Ovary (tissue), 9 donors: Measurements from ENCODE around the gene PANK1. TPM values are rescaled to one million over a fixed set of nuclear protein-coding genes. Genes with fewer than 3 reads are reported as not detected.

ENCODE experiments used
- DNase-seq, 5 donors: peaks; one replicate each; pipeline ENCODE4 v3.0.0-alpha.2; 2019 to 2020
- H3K27ac ChIP-seq, 2 donors: fragments of 200-600 bp; one replicate each; pipeline versions ENCODE4 v1.5.1 to v1.8.0; 2019 to 2022
- H3K27me3 ChIP-seq: fragments of 200-600 bp; one replicate; pipeline ENCODE4 v1.8.0; 2022
- H3K36me3 ChIP-seq: fragments of 200-600 bp; sonication (generic); one replicate; pipeline ENCODE4 v1.5.1; 2019
- H3K4me1 ChIP-seq: one replicate; pipeline ENCODE4 v1.8.1; 2013; ENCODE audit warnings: mild to moderate bottlenecking, moderate library complexity; ENCODE audit not compliant: insufficient read depth
- H3K4me3 ChIP-seq: fragments of 200-600 bp; sonication (generic); one replicate; pipeline ENCODE4 v1.5.1; 2017
- H3K9me3 ChIP-seq, 2 donors: fragments of 200-600 bp in 1 of 2; sonication (generic) in 1 of 2; one replicate each; pipeline versions ENCODE4 v1.5.1 to v1.8.1; 2013 to 2019; ENCODE audit warnings: mild to moderate bottlenecking in 1 of 2, moderate library complexity in 1 of 2
- EP300 ChIP-seq: sonication (generic); formaldehyde crosslinking; IDR thresholded peaks from one replicate; pipeline ENCODE4 v1.6.1; 2017; ENCODE audit warnings: antibody characterized with exemption
- POLR2A ChIP-seq: fragments of 450-650 bp; IDR thresholded peaks from one replicate; pipeline ENCODE4 v1.6.1; 2017; ENCODE audit warnings: antibody characterized with exemption, mild to moderate bottlenecking, moderate library complexity
- WGBS, 3 donors: extraction: QIAGEN DNeasy Blood & Tissue Kit in 1 of 3; methylation state at CpG; one replicate each; pipeline versions ENCODE4 v1.1.5 to v1.1.7; 2013 to 2017; 5-methylcytosine and 5-hydroxymethylcytosine counted together
- intact Hi-C, 4 donors: fragments of 100-400 bp; cut with DNase I; formaldehyde crosslinking; loops; one replicate each; pipeline versions ENCODE4 v1.11.0 to v1.15.1; 2022 to 2023
- polyA plus RNA-seq, 2 donors: library from polyadenylated mRNA; stranded (reverse); fragments of 200-250 nt in 1 of 2; fragments of 350-450 nt in 1 of 2; fragmentation: Illumina TruSeq in 1 of 2; extraction: RNeasy Lipid Tissue Mini Kit (QIAGEN cat#74804) in 1 of 2; gene quantifications; one replicate each; pipeline ENCODE4 v1.2.3, GENCODE V29; 2013 to 2014
- total RNA-seq, 7 donors: library from RNA; depleted of rRNA in 2 of 7; stranded (reverse); fragments of >200 nt in 2 of 7; fragmentation: NEBNext Ultra II Directional in 3 of 7; extraction: Animal tissue kit (Norgen Biotek cat#: 25700) in 3 of 7; gene quantifications; one replicate each; pipeline versions ENCODE4 v1.1.0 to v1.2.4, GENCODE V29; 2016 to 2023
- TF ChIP-seq, protein P1 (sequence below), 3 donors: fragments of 450-650 bp in 2 of 3; fragments of 200-600 bp in 1 of 3; IDR thresholded peaks; one replicate each; pipeline versions ENCODE4 v1.5.1 to v1.8.0; 2016 to 2022; ENCODE audit warnings: antibody characterized with exemption in 3 of 3, mild to moderate bottlenecking in 1 of 3
- donor health status: DM: no; HTN: no; CAD: no; lungs with moderate emphysema.
- donor health status: DM: no; HTN: no; CAD: no.
- donor health status: Bipolar disorder and iron deficiency.
- donor health status: DM: yes; HTN: yes; CAD: no.
- donor health status: DM: no; HTN: no; CAD: no.
- donor health status: DM: yes; HTN: yes; CAD: no.

PANK1 gene
- total and polyA plus RNA-seq, 9 donors = 1.7 to 6.2 (median 4.5) TPM

DNA sequence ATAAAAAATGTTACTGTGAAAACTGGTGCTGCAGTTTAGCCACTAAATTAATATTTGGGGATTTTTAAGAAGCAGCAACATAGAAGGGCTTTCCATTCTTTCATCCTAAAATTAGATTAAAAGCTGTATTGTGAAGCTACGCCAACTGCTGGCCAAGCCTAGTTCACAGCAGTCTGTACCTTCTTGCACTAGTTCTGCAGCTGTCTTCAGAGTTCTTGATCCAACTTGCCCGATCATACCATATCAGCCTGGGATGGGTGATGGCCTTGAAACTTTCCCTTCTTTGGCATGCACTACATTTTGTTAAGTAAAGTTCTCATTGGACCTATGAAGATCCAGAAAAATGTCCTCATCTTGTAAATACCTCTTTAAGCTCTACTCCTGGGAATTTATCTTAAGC is 20.3 kb upstream of the PANK1 start:
- peak in 1 of 5 donors; percentile 10 for DNase-seq
- no peaks in the 10 kb centered on the region for H3K27me3 ChIP-seq
- 17 to 29% (median 29%) methylated on average over 2 of the region's 2 CpGs for WGBS, 3 donors
- intact Hi-C loops = no loop called here
- no peak overlapping the region for H3K4me3 ChIP-seq
- no peaks in the 10 kb centered on the region for H3K4me1 ChIP-seq
- H3K9me3 ChIP-seq = no peaks in the 10 kb centered on the region
- no peaks in the 10 kb centered on the region for H3K36me3 ChIP-seq
- H3K27ac ChIP-seq = no peak overlapping the region
- no peak for TF ChIP-seq EP300
- TF ChIP-seq, protein P1, sequence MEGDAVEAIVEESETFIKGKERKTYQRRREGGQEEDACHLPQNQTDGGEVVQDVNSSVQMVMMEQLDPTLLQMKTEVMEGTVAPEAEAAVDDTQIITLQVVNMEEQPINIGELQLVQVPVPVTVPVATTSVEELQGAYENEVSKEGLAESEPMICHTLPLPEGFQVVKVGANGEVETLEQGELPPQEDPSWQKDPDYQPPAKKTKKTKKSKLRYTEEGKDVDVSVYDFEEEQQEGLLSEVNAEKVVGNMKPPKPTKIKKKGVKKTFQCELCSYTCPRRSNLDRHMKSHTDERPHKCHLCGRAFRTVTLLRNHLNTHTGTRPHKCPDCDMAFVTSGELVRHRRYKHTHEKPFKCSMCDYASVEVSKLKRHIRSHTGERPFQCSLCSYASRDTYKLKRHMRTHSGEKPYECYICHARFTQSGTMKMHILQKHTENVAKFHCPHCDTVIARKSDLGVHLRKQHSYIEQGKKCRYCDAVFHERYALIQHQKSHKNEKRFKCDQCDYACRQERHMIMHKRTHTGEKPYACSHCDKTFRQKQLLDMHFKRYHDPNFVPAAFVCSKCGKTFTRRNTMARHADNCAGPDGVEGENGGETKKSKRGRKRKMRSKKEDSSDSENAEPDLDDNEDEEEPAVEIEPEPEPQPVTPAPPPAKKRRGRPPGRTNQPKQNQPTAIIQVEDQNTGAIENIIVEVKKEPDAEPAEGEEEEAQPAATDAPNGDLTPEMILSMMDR (IDR thresholded peaks at IDR 0.05) = no peak
- no peak for TF ChIP-seq POLR2A

DNA sequence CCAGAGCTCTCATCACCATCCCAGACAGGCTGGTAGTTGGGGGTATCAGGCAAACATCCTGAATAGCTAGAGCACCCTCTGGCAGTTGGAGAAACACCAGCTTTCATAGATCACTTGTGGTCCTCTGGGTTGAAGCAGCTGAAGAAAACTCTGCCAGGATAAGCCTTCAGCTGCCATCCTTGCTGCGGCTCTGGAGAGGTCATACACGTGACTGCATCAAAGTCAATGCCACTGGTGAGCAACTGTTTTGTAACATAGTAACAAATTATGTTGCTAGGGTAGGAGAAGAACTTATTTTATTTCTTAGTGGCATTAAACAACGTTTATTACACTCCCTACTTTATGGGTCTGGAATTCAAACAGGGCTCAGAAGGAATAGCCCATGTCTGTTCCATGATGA is 19.2 kb upstream of the PANK1 start:
- WGBS, 3 donors = 68 to 83% (median 69%) methylated on average over 3 of the region's 3 CpGs
- no peak overlapping the region for H3K4me3 ChIP-seq
- TF ChIP-seq, protein P1 (IDR thresholded peaks at IDR 0.05) = no peak
- no peak for TF ChIP-seq POLR2A
- no peak for TF ChIP-seq EP300
- no peaks in the 10 kb centered on the region for H3K4me1 ChIP-seq
- no peak for DNase-seq
- H3K36me3 ChIP-seq = no peaks in the 10 kb centered on the region
- no peak overlapping the region for H3K27ac ChIP-seq
- intact Hi-C loops = no loop called here
- no peaks in the 10 kb centered on the region for H3K27me3 ChIP-seq
- H3K9me3 ChIP-seq = no peaks in the 10 kb centered on the region

DNA sequence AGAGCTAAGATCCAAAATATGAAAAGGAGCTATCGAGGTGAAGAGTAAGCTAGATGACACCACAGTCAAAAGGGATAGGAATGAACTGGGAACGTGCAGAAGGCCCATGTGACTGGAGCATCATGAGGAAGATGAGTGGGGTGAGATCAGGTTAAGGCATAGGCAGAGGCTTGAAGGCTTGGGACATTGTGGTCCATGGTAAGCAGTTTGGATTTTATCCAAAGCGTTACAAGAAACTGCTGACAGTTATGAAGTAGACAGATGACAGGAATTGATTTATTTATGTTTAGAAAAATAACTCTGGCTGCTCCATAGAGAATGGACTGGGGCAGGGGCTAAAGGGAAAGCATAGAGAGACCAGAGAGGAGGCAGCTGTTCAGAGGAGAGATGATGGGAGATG is 18.1 kb upstream of the PANK1 start:
- TF ChIP-seq POLR2A = no peak
- TF ChIP-seq, protein P1 (IDR thresholded peaks at IDR 0.05) = no peak
- TF ChIP-seq EP300 = no peak
- 62 to 76% (median 72%) methylated on average over 3 of the region's 3 CpGs for WGBS, 3 donors
- no peaks in the 10 kb centered on the region for H3K9me3 ChIP-seq

DNA sequence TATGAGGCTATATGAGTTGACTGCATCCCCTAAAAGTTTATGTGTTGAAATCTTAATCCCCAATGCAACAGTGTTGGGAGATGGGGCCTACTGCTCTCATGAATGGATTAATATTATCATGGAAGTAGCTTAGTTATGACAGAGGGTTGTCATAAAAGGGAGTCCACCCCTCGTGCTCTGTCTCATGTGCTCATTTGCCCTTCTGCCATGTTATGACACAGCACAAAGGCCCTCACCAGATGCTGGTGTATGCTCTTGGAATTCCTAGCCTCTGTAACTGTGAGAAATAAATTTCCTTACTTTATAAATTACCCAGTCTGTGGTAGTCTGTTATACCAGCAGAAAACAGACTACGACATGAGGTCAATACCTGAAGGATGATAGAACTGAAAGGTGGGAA is 17.6 kb upstream of the PANK1 start:
- Histone ChIP-seq H3K4me3 (no peak overlapping the region), H3K9me3 (no peaks in the 10 kb centered on the region), H3K4me1 (no peaks in the 10 kb centered on the region), H3K36me3 (no peaks in the 10 kb centered on the region), H3K27me3 (no peaks in the 10 kb centered on the region), H3K27ac (no peak overlapping the region)
- WGBS, 3 donors = 86 to 90% (median 89%) methylated on average over 2 of the region's 2 CpGs
- intact Hi-C loops = no loop called here
- TF ChIP-seq, protein P1 (IDR thresholded peaks at IDR 0.05) = no peak
- TF ChIP-seq EP300 (no peak), POLR2A (no peak)
- DNase-seq = no peak

More for the DNA sequence above, 18.1 kb upstream of the PANK1 start:
- no peak for DNase-seq
- Histone ChIP-seq H3K27ac (no peak overlapping the region), H3K27me3 (no peaks in the 10 kb centered on the region), H3K4me1 (no peaks in the 10 kb centered on the region), H3K4me3 (no peak overlapping the region), H3K36me3 (no peaks in the 10 kb centered on the region)
- intact Hi-C loops = no loop called here
